K562 (cell line): ENCODE measurements around the gene FDX2. TPM values are rescaled to one million over a fixed set of nuclear protein-coding genes. Genes with fewer than 3 reads are reported as not detected.

Source experiments
- BMI1 ChIP-seq: fragments of 150-350 bp; IDR thresholded peaks from 2 replicates; pipeline ENCODE4 v1.6.1; 2014; ENCODE audit warnings: low read length
- ETV1 ChIP-seq: fragments of 450-650 bp; conservative IDR thresholded peaks from 2 replicates; pipeline ENCODE4 v1.6.1; 2016; ENCODE audit warnings: missing genetic modification characterization, control low read depth, low read depth, missing compliant biosample characterization
- HMGXB4 ChIP-seq: sonication (generic); formaldehyde crosslinking; IDR thresholded peaks from 2 replicates; pipeline ENCODE4 v1.8.1; 2023; ENCODE audit warnings: mild to moderate bottlenecking, missing genetic modification reagents
- MXI1 ChIP-seq: IDR thresholded peaks from 2 replicates; pipeline ENCODE4 v1.6.1; 2011; ENCODE audit warnings: low read depth, mild to moderate bottlenecking, improper control_type of control experiment, low read length
- NCOR1 ChIP-seq: fragments of 450-650 bp; IDR thresholded peaks from 2 replicates; pipeline ENCODE4 v1.6.1; 2016; ENCODE audit warnings: mild to moderate bottlenecking, moderate library complexity
- NR4A1 ChIP-seq, 2 experiments: fragments of 250-450 bp in 1 of 2; fragments of 450-650 bp in 1 of 2; sonication (Bioruptor Pico) in 1 of 2; IDR thresholded peaks; 2 replicates each; pipeline versions ENCODE4 v1.4.0 to v1.6.1; 2016 to 2020; ENCODE audit warnings: mild to moderate bottlenecking in 2 of 2, missing compliant biosample characterization in 1 of 2, missing genetic modification characterization in 1 of 2, moderate library complexity in 1 of 2
- PCBP1 ChIP-seq: fragments of 200-400 bp; formaldehyde crosslinking; IDR thresholded peaks from 2 replicates; pipeline ENCODE4 v1.6.1; 2018; ENCODE audit warnings: mild to moderate bottlenecking, low read depth, low read length; ENCODE audit not compliant: poor library complexity, severe bottlenecking
- RBM14 ChIP-seq: fragments of 200-400 bp; formaldehyde crosslinking; IDR thresholded peaks from 2 replicates; pipeline ENCODE4 v1.6.1; 2018; ENCODE audit warnings: low read depth, mild to moderate bottlenecking, low read length, moderate library complexity, borderline replicate concordance; ENCODE audit not compliant: insufficient read depth
- SIN3A ChIP-seq, 2 experiments: fragments of 150-350 bp in 1 of 2; IDR thresholded peaks; 2 replicates each; pipeline ENCODE4 v1.6.1; 2011 to 2016; ENCODE audit warnings: borderline replicate concordance in 2 of 2, low read depth in 2 of 2, low read length in 2 of 2, mild to moderate bottlenecking in 2 of 2, moderate library complexity in 2 of 2; ENCODE audit not compliant: control insufficient read depth in 1 of 2
- SLC30A9 ChIP-seq: fragments of 250-450 bp; sonication (Bioruptor Pico); IDR thresholded peaks from 2 replicates; pipeline ENCODE4 v1.8.0; 2022; ENCODE audit warnings: mild to moderate bottlenecking, moderate library complexity
- TCF3 ChIP-seq: sonication (generic); formaldehyde crosslinking; IDR thresholded peaks from 2 replicates; pipeline ENCODE4 v1.4.0; 2020; ENCODE audit warnings: mild to moderate bottlenecking, missing genetic modification reagents
- ZFX ChIP-seq: sonication (generic); formaldehyde crosslinking; IDR thresholded peaks from 2 replicates; pipeline ENCODE4 v1.8.0; 2022; ENCODE audit warnings: mild to moderate bottlenecking, missing genetic modification reagents, moderate library complexity
- ZNF12 ChIP-seq: sonication (generic); formaldehyde crosslinking; IDR thresholded peaks from 2 replicates; pipeline ENCODE4 v1.4.0; 2020; ENCODE audit warnings: mild to moderate bottlenecking, missing genetic modification reagents
- ZNF586 ChIP-seq: fragments of 450-650 bp; formaldehyde crosslinking; conservative IDR thresholded peaks from 2 replicates; pipeline ENCODE4 v1.4.0; 2020; ENCODE audit warnings: mild to moderate bottlenecking, moderate library complexity
- polyA plus RNA-seq, 8 experiments: library from polyadenylated mRNA; depleted of rRNA in 4 of 8; stranded (reverse) in 5 of 8; unstranded in 3 of 8; fragments of >200 nt; fragmentation: Nextera tagmentation in 2 of 8; fragmentation: Illumina TruSeq in 1 of 8; extraction: Ambion mirVana in 2 of 8; extraction: Trizol in 1 of 8; gene quantifications; 2 replicates each; pipeline versions ENCODE4 v1.2.1 to v1.2.3, GENCODE V29; 2011 to 2014; ENCODE audit warnings: inconsistent platforms in 1 of 8, missing spikeins in 1 of 8
- total RNA-seq, 7 experiments: library from RNA; depleted of rRNA in 6 of 7; stranded (reverse); fragments of >200 nt in 6 of 7; fragmentation: Illumina TruSeq in 2 of 7; extraction: Trizol in 2 of 7; gene quantifications; 2 replicates each; pipeline versions ENCODE4 v1.2.1 to v1.2.3, GENCODE V29; 2011 to 2021; ENCODE audit warnings: low replicate concordance in 1 of 7
- TF ChIP-seq, protein P1 (sequence below): fragments of 450-650 bp; IDR thresholded peaks from 2 replicates; pipeline ENCODE4 v1.6.1; 2016; ENCODE audit warnings: antibody characterized with exemption
- TF ChIP-seq, protein P2 (sequence below): fragments of 450-650 bp; IDR thresholded peaks from 2 replicates; pipeline ENCODE4 v1.7.1; 2018; ENCODE audit warnings: mild to moderate bottlenecking, low read depth; ENCODE audit not compliant: partially characterized antibody
- TF ChIP-seq, protein P3 (sequence below): sonication (generic); formaldehyde crosslinking; IDR thresholded peaks from 2 replicates; pipeline ENCODE4 v1.4.0; 2020; ENCODE audit warnings: mild to moderate bottlenecking, missing genetic modification reagents

The FDX2 gene
- total and polyA plus RNA-seq, 9 of the 15 experiments (the other 6 are each of a cell fraction or from before 2014, with no cell fraction given), result 2.5 to 49.8 (median 29.7) TPM

DNA sequence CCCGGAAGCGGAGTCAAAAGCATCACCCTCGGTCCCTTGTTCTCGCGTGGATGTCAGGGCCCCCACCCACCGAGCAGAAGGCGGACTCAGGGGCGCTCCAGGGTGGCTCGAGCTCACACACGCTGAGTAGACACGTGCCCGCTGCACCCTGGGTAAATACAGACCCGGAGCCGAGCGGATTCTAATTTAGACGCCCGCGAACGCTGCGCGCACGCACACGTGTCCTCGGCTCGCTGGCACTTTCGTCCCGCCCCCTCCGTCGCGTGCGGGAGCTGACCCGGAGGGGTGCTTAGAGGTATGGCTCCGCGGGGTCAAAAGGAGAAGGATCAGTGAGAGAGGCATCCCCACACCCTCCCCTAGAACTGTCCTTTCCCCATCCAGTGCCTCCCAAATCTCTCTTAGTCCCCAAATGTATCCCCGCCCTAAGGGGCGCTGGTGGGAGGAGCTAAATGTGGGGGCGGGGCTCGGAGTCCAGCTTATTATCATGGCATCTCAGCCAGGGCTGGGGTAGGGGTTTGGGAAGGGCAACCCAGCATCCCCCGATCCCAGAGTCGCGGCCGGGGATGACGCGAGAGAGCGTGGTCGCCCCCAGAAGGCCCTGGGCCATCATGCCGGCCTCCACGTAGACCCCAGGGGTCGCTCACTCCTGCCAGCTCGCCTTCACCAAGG, 26.5 kb downstream of the FDX2 start (continued):
- TF ChIP-seq, protein P1, sequence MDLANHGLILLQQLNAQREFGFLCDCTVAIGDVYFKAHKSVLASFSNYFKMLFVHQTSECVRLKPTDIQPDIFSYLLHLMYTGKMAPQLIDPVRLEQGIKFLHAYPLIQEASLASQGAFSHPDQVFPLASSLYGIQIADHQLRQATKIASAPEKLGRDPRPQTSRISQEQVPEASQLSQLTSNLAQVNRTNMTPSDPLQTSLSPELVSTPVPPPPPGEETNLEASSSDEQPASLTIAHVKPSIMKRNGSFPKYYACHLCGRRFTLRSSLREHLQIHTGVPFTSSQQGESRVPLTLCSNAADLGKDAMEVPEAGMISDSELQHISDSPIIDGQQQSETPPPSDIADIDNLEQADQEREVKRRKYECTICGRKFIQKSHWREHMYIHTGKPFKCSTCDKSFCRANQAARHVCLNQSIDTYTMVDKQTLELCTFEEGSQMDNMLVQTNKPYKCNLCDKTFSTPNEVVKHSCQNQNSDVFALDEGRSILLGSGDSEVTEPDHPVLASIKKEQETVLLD, result no peak; the same call in 1 of the 2 replicates
- TF ChIP-seq MXI1 (peak; percentile 91), ZNF12 (CRISPR knock-in tag) (peak; percentile 19; the same call in 1 of the 2 replicates), NR4A1 (CRISPR knock-in tag; IDR thresholded peaks at IDR 0.05) (0 out of 2 replicates have a peak, but pooled peaks have one; percentile 30), NR4A1 (tag; IDR thresholded peaks at IDR 0.05) (no peak), ZNF586 (no peak), PCBP1 (peak; percentile 43), SIN3A (IDR thresholded peaks at IDR 0.05; ENCODE audit: borderline replicate concordance in 2 of 2, control insufficient read depth in 1 of 2, low read depth in 2 of 2, low read length in 2 of 2) (peak; percentile 37 to 70; a peak in 3 of 4 replicates), ZFX (CRISPR knock-in tag) (peak; percentile 50), TCF3 (CRISPR knock-in tag) (no peak), SLC30A9 (CRISPR knock-in tag) (no peak), HMGXB4 (CRISPR knock-in tag) (peak; percentile 41; the same call in 1 of the 2 replicates), ETV1 (tag) (no peak), NCOR1 (peak; percentile 26), BMI1 (no peak), RBM14 (no peak)
- TF ChIP-seq, protein P2, sequence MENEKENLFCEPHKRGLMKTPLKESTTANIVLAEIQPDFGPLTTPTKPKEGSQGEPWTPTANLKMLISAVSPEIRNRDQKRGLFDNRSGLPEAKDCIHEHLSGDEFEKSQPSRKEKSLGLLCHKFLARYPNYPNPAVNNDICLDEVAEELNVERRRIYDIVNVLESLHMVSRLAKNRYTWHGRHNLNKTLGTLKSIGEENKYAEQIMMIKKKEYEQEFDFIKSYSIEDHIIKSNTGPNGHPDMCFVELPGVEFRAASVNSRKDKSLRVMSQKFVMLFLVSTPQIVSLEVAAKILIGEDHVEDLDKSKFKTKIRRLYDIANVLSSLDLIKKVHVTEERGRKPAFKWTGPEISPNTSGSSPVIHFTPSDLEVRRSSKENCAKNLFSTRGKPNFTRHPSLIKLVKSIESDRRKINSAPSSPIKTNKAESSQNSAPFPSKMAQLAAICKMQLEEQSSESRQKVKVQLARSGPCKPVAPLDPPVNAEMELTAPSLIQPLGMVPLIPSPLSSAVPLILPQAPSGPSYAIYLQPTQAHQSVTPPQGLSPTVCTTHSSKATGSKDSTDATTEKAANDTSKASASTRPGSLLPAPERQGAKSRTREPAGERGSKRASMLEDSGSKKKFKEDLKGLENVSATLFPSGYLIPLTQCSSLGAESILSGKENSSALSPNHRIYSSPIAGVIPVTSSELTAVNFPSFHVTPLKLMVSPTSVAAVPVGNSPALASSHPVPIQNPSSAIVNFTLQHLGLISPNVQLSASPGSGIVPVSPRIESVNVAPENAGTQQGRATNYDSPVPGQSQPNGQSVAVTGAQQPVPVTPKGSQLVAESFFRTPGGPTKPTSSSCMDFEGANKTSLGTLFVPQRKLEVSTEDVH, result peak; percentile 53
- TF ChIP-seq, protein P3, sequence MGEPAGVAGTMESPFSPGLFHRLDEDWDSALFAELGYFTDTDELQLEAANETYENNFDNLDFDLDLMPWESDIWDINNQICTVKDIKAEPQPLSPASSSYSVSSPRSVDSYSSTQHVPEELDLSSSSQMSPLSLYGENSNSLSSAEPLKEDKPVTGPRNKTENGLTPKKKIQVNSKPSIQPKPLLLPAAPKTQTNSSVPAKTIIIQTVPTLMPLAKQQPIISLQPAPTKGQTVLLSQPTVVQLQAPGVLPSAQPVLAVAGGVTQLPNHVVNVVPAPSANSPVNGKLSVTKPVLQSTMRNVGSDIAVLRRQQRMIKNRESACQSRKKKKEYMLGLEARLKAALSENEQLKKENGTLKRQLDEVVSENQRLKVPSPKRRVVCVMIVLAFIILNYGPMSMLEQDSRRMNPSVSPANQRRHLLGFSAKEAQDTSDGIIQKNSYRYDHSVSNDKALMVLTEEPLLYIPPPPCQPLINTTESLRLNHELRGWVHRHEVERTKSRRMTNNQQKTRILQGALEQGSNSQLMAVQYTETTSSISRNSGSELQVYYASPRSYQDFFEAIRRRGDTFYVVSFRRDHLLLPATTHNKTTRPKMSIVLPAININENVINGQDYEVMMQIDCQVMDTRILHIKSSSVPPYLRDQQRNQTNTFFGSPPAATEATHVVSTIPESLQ (CRISPR knock-in tag), result no peak; the same call in 1 of the 2 replicates
